Prostate gland (tissue), 2 donors: ENCODE results near the gene IL3.

Experiments
- POLR2A ChIP-seq: fragments of 450-650 bp; IDR thresholded peaks from one replicate; pipeline ENCODE4 v1.6.1; 2016; ENCODE audit warnings: antibody characterized with exemption, mild to moderate bottlenecking
- POLR2AphosphoS5 ChIP-seq: sonication (generic); formaldehyde crosslinking; IDR thresholded peaks from one replicate; pipeline ENCODE4 v1.6.1; 2017; ENCODE audit warnings: antibody characterized with exemption
- TF ChIP-seq, protein P1 (sequence below), 4 experiments: fragments of 200-600 bp in 2 of 4; fragments of 450-650 bp in 2 of 4; sonication (generic) in 2 of 4; IDR thresholded peaks; 1 replicate in 3 of 4; 2 replicates in 1 of 4; pipeline ENCODE4 v1.5.1; 2016 to 2019; ENCODE audit warnings: antibody characterized with exemption in 4 of 4, mild to moderate bottlenecking in 2 of 4, moderate library complexity in 2 of 4

DNA sequence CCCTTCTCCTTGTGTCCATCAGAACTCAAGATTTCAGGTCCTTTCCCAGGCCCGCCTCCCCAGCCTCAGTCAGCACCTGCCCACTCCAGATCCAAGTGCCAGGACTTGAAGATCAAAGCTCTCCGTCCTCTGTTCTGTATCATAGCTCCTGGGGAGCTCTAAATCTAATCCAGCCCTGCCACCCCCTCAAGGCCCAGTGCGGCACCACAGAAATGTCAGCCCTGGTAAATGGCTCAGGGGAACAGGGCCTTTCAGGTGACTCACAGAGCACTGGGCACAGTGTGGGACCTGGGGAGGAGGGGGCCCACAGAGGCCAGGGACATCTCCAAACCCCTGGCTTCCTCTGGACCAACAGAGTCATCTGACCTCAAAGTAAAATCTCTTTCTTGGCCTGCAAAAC lies 19.2 kb downstream of the IL3 start:
- TF ChIP-seq, protein P1, sequence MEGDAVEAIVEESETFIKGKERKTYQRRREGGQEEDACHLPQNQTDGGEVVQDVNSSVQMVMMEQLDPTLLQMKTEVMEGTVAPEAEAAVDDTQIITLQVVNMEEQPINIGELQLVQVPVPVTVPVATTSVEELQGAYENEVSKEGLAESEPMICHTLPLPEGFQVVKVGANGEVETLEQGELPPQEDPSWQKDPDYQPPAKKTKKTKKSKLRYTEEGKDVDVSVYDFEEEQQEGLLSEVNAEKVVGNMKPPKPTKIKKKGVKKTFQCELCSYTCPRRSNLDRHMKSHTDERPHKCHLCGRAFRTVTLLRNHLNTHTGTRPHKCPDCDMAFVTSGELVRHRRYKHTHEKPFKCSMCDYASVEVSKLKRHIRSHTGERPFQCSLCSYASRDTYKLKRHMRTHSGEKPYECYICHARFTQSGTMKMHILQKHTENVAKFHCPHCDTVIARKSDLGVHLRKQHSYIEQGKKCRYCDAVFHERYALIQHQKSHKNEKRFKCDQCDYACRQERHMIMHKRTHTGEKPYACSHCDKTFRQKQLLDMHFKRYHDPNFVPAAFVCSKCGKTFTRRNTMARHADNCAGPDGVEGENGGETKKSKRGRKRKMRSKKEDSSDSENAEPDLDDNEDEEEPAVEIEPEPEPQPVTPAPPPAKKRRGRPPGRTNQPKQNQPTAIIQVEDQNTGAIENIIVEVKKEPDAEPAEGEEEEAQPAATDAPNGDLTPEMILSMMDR (IDR thresholded peaks at IDR 0.05): no peak
- no peak for TF ChIP-seq POLR2AphosphoS5
- TF ChIP-seq POLR2A: no peak
